Measurements from ENCODE around the gene ZNF454.

DNA sequence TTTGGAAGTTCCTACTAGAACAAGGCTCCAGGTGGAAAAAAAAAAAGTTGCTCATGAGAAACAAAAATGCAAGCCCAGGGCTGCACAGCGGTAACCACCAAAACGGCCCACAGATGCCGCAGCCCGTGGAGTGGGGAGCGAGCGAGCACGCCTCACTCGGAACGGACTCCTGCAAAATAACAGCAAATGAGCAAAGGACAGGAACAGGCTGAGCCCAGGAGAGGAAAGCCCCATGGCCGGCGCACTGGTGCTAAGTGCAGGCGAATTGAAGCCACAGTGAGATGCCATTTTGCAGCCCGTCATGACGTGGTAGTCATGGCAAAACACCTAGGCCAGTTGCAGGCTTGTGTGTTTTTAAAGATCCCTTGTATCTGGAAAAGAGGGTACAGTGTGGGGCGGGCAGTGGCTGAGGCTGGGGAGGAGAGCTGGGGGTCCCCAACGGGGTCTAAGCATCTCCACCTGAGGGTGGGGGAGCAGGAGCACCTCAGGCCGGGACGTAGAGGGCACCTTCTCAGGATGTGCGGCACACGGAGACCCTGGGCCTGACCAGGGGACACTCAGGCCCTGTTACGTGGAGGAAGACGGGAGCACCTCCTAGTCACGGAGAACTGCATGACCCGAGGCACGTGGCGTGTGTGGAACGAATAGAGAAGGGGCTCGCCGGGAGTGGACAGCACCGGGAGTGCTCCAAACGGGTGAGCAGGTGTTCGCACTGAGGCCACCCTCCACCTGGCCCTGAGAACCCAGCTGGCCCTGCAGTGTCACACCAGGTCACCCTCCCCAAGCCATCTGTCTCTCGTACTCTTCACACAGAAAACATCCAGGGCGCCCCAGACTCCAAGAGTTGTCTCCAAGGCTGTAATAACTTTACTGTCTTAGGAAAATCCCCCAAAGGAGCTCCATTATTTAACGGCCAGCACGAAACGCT is 43.4 kb downstream of the ZNF454 start:
- no peak for TF ChIP-seq FOSL1 (IDR thresholded peaks at IDR 0.05; ENCODE audit: low read depth)
- TF ChIP-seq, protein P1, sequence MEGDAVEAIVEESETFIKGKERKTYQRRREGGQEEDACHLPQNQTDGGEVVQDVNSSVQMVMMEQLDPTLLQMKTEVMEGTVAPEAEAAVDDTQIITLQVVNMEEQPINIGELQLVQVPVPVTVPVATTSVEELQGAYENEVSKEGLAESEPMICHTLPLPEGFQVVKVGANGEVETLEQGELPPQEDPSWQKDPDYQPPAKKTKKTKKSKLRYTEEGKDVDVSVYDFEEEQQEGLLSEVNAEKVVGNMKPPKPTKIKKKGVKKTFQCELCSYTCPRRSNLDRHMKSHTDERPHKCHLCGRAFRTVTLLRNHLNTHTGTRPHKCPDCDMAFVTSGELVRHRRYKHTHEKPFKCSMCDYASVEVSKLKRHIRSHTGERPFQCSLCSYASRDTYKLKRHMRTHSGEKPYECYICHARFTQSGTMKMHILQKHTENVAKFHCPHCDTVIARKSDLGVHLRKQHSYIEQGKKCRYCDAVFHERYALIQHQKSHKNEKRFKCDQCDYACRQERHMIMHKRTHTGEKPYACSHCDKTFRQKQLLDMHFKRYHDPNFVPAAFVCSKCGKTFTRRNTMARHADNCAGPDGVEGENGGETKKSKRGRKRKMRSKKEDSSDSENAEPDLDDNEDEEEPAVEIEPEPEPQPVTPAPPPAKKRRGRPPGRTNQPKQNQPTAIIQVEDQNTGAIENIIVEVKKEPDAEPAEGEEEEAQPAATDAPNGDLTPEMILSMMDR (IDR thresholded peaks at IDR 0.05 in 2 of 3, conservative IDR thresholded peaks at IDR 0.05 in 1 of 3; ENCODE audit: borderline replicate concordance in 1 of 3, insufficient read depth in 1 of 3, low read depth in 2 of 3, low read length in 2 of 3) = no peak
- no peak for TF ChIP-seq POLR2A (IDR thresholded peaks at IDR 0.05; ENCODE audit: borderline replicate concordance, extremely low read depth, insufficient read depth, insufficient read length)
- TF ChIP-seq JUND (IDR thresholded peaks at IDR 0.05) = no peak
- no peak for TF ChIP-seq YY1 (IDR thresholded peaks at IDR 0.05; ENCODE audit: extremely low read depth, insufficient replicate concordance, low read depth, low read length)
- TF ChIP-seq ZFX (IDR thresholded peaks at IDR 0.05) = no peak
